Vagina (tissue), 2 donors: ENCODE measurements around the gene SIGLEC11. TPM values are rescaled to one million over a fixed set of nuclear protein-coding genes. Genes with fewer than 3 reads are reported as not detected.

Experiments
- DNase-seq, 2 donors: peaks; one replicate each; pipeline ENCODE4 v3.0.0-alpha.2; 2017; ENCODE audit errors: extremely low spot score in 2 of 2
- H3K27ac ChIP-seq: fragments of 200-600 bp; sonication (generic); one replicate; pipeline ENCODE4 v1.5.1; 2019
- H3K27me3 ChIP-seq: fragments of 200-600 bp; sonication (generic); one replicate; pipeline ENCODE4 v1.5.1; 2019
- H3K36me3 ChIP-seq, 2 donors: fragments of 200-600 bp; sonication (generic); one replicate each; pipeline ENCODE4 v1.5.1; 2017 to 2019
- H3K4me1 ChIP-seq: fragments of 200-600 bp; sonication (generic); one replicate; pipeline ENCODE4 v1.5.1; 2019
- H3K4me3 ChIP-seq, 2 donors: fragments of 200-600 bp; sonication (generic); 1 replicate in 1 of 2; 2 replicates in 1 of 2; pipeline ENCODE4 v1.5.1; 2016 to 2019
- H3K9me3 ChIP-seq: fragments of 200-600 bp; sonication (generic); one replicate; pipeline ENCODE4 v1.5.1; 2019
- CTCF ChIP-seq, 3 experiments: fragments of 450-650 bp in 2 of 3; fragments of 200-600 bp in 1 of 3; sonication (generic) in 1 of 3; IDR thresholded peaks; one replicate each; pipeline ENCODE4 v1.5.1; 2017 to 2019; ENCODE audit warnings: antibody characterized with exemption in 3 of 3, mild to moderate bottlenecking in 2 of 3, moderate library complexity in 2 of 3
- POLR2A ChIP-seq, 2 donors: fragments of 450-650 bp; IDR thresholded peaks; one replicate each; pipeline ENCODE4 v1.6.1; 2017; ENCODE audit warnings: antibody characterized with exemption in 2 of 2, mild to moderate bottlenecking in 2 of 2, moderate library complexity in 2 of 2
- POLR2AphosphoS5 ChIP-seq, 2 donors: sonication (generic); formaldehyde crosslinking; IDR thresholded peaks; one replicate each; pipeline ENCODE4 v1.9.0; 2017; ENCODE audit warnings: antibody characterized with exemption in 2 of 2, mild to moderate bottlenecking in 2 of 2, low read depth in 1 of 2; ENCODE audit not compliant: insufficient read depth in 1 of 2
- intact Hi-C: fragments of 100-400 bp; cut with DNase I; formaldehyde crosslinking; loops from one replicate; pipeline ENCODE4 v1.15.1; 2023
- total RNA-seq: library from RNA; depleted of rRNA; stranded (reverse); fragments of >200 nt; gene quantifications from one replicate; pipeline ENCODE4 v1.2.3, GENCODE V29; 2016

Gene SIGLEC11
- total RNA-seq, 1 donor from 2014 or later = 4.4 TPM

GRCh38 chr19:49938662-49939061, 22.3 kb downstream of the SIGLEC11 start:
- TF ChIP-seq CTCF (IDR thresholded peaks at IDR 0.05) (no peak), POLR2AphosphoS5 (IDR thresholded peaks at IDR 0.05; ENCODE audit: insufficient read depth in 1 of 2, low read depth in 1 of 2) (no peak), POLR2A (IDR thresholded peaks at IDR 0.05) (no peak)
- intact Hi-C loops = loop anchor here (5.0 kb wide), 1 partner anchor 44 kb away; no protein-coding TSS in a partner anchor
- no peak for DNase-seq
- Histone ChIP-seq H3K27ac (no peak overlapping the region), H3K36me3 (no peaks in the 10 kb centered on the region), H3K4me3 (no peak overlapping the region), H3K9me3 (no peaks in the 10 kb centered on the region), H3K27me3 (no peaks in the 10 kb centered on the region), H3K4me1 (peaks cover 9% of the 10 kb centered on the region)

- Histone ChIP-seq H3K9me3 (no peaks in the 10 kb centered on the region), H3K4me1 (peaks cover 9% of the 10 kb centered on the region), H3K36me3 (no peaks in the 10 kb centered on the region), H3K4me3 (peak overlapping the region in 1 of 2 donors; percentile 21), H3K27me3 (no peaks in the 10 kb centered on the region), H3K27ac (no peak overlapping the region)
- intact Hi-C loops = loop anchor here (5.0 kb wide), 1 partner anchor 44 kb away; no protein-coding TSS in a partner anchor
- no peak for DNase-seq
- TF ChIP-seq POLR2AphosphoS5 (IDR thresholded peaks at IDR 0.05; ENCODE audit: insufficient read depth in 1 of 2, low read depth in 1 of 2) = peak in 1 of 2 donors; percentile 45
- no peak for TF ChIP-seq POLR2A (IDR thresholded peaks at IDR 0.05)
- peak; percentile 92 to 93 (median 92) for TF ChIP-seq CTCF (IDR thresholded peaks at IDR 0.05)
Observed at GRCh38 chr19:49937750-49938381, 23.1 kb downstream of the SIGLEC11 start.

GRCh38 chr19:49936549-49936948, 24.4 kb downstream of the SIGLEC11 start:
- DNase-seq = no peak
- Histone ChIP-seq H3K36me3 (no peaks in the 10 kb centered on the region), H3K27ac (no peak overlapping the region), H3K4me3 (no peak overlapping the region), H3K9me3 (no peaks in the 10 kb centered on the region), H3K27me3 (no peaks in the 10 kb centered on the region), H3K4me1 (peaks cover 9% of the 10 kb centered on the region)
- intact Hi-C loops = loop anchor here (5.0 kb wide), 1 partner anchor 46 kb away; no protein-coding TSS in a partner anchor
- TF ChIP-seq POLR2A (IDR thresholded peaks at IDR 0.05) (no peak), POLR2AphosphoS5 (IDR thresholded peaks at IDR 0.05; ENCODE audit: insufficient read depth in 1 of 2, low read depth in 1 of 2) (no peak)

GRCh38 chr19:49933643-49934042, 27.3 kb downstream of the SIGLEC11 start:
- H3K4me3 ChIP-seq = no peak overlapping the region
- intact Hi-C loops = no loop called here
- H3K36me3 ChIP-seq = no peaks in the 10 kb centered on the region
- no peaks in the 10 kb centered on the region for H3K9me3 ChIP-seq
- no peaks in the 10 kb centered on the region for H3K27me3 ChIP-seq
- TF ChIP-seq POLR2A (IDR thresholded peaks at IDR 0.05) = no peak
- no peak for TF ChIP-seq CTCF (IDR thresholded peaks at IDR 0.05)
- no peak for TF ChIP-seq POLR2AphosphoS5 (IDR thresholded peaks at IDR 0.05; ENCODE audit: insufficient read depth in 1 of 2, low read depth in 1 of 2)
- peaks cover 9% of the 10 kb centered on the region for H3K4me1 ChIP-seq
- no peak overlapping the region for H3K27ac ChIP-seq
- no peak for DNase-seq

GRCh38 chr19:49932731-49933131, 28.2 kb downstream of the SIGLEC11 start:
- intact Hi-C loops = no loop called here
- Histone ChIP-seq H3K27me3 (no peaks in the 10 kb centered on the region), H3K27ac (no peak overlapping the region), H3K36me3 (no peaks in the 10 kb centered on the region), H3K4me1 (peaks cover 11% of the 10 kb centered on the region), H3K9me3 (no peaks in the 10 kb centered on the region), H3K4me3 (no peak overlapping the region)
- DNase-seq = no peak
- no peak for TF ChIP-seq CTCF (IDR thresholded peaks at IDR 0.05)
